Testis (tissue), 3 donors: ENCODE measurements around the gene NRL. TPM values are rescaled to one million over a fixed set of nuclear protein-coding genes. Genes with fewer than 3 reads are reported as not detected.

Experiments
- DNase-seq: peaks from one replicate; pipeline ENCODE4 v3.0.0-alpha.2; 2019
- H3K27ac ChIP-seq, 2 donors: fragments of 200-600 bp; sonication (generic); one replicate each; pipeline ENCODE4 v1.5.1; 2019
- H3K27me3 ChIP-seq: fragments of 200-600 bp; sonication (generic); one replicate; pipeline ENCODE4 v1.5.1; 2019
- H3K36me3 ChIP-seq: fragments of 200-600 bp; sonication (generic); one replicate; pipeline ENCODE4 v1.5.1; 2017; ENCODE audit warnings: low read depth; ENCODE audit errors: missing control alignments
- H3K4me1 ChIP-seq: fragments of 200-600 bp; sonication (generic); one replicate; pipeline ENCODE4 v1.5.1; 2019
- H3K4me3 ChIP-seq, 2 donors: fragments of 200-600 bp; sonication (generic); one replicate each; pipeline ENCODE4 v1.5.1; 2017 to 2019
- H3K9me3 ChIP-seq: fragments of 200-600 bp; sonication (generic); one replicate; pipeline ENCODE4 v1.5.1; 2017
- CTCF ChIP-seq, 3 experiments: fragments of 450-650 bp in 2 of 3; fragments of 200-600 bp in 1 of 3; sonication (generic) in 1 of 3; IDR thresholded peaks; one replicate each; pipeline ENCODE4 v1.5.1; 2016 to 2019; ENCODE audit warnings: antibody characterized with exemption in 3 of 3, mild to moderate bottlenecking in 2 of 3, moderate library complexity in 1 of 3
- POLR2A ChIP-seq: fragments of 450-650 bp; IDR thresholded peaks from one replicate; pipeline ENCODE4 v1.6.1; 2017; ENCODE audit warnings: antibody characterized with exemption, mild to moderate bottlenecking, moderate library complexity
- WGBS, 2 donors: methylation state at CpG; one replicate each; pipeline ENCODE4 v1.1.5; 2018; 5-methylcytosine and 5-hydroxymethylcytosine counted together
- intact Hi-C: fragments of 100-400 bp; cut with DNase I; formaldehyde crosslinking; loops from one replicate; pipeline ENCODE4 v1.15.1; 2023; ENCODE audit warnings: low total_unique reads
- polyA plus RNA-seq: library from polyadenylated mRNA; stranded (reverse); fragments of 350-450 nt; fragmentation: Illumina TruSeq; extraction: RNeasy Lipid Tissue Mini Kit (QIAGEN cat#74804); gene quantifications from one replicate; pipeline ENCODE4 v1.2.3, GENCODE V29; 2014; ENCODE audit warnings: low read depth, low replicate concordance; ENCODE audit not compliant: insufficient read depth
- total RNA-seq, 2 donors: library from RNA; depleted of rRNA; stranded (reverse); fragments of >200 nt; gene quantifications; one replicate each; pipeline ENCODE4 v1.2.3, GENCODE V29; 2016

NRL gene
- total and polyA plus RNA-seq, 3 donors from 2014 or later: 6.6 to 8.3 (median 8.2) TPM

DNA sequence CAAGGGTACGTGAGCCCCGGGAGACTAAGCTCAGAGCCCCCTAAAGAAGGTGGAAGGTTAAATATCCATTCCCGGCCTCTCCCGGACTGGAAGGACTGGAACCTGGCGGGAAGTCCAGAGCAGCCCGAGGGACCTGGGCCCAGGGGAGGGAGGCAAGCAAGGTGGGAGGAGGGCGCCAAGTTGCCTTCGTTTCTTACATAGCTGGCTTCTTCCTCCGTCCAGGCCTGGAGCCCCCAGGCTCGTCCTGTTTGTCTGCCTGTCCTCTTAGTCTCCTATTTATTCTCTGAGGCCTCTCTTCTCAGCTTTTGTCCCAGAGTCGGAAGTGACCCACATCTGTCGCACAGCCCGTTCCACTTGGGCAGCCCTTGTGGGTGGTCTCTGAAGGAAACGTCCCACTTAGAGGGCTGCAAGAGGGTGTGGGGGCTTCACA lies 19.9 kb downstream of the NRL start:
- TF ChIP-seq POLR2A (no peak), CTCF (IDR thresholded peaks at IDR 0.05) (no peak)
- Histone ChIP-seq H3K4me1 (peaks cover 12% of the 10 kb centered on the region), H3K27me3 (no peaks in the 10 kb centered on the region), H3K9me3 (no peaks in the 10 kb centered on the region), H3K36me3 (no peaks in the 10 kb centered on the region), H3K4me3 (peak overlapping the region; percentile 54 to 89), H3K27ac (peak overlapping the region; percentile 82 to 85)
- intact Hi-C loops: no loop called here
- peak; percentile 22 for DNase-seq
- 12 to 13% methylated on average over 13 to 14 of the region's 14 CpGs for WGBS, 2 donors

- Histone ChIP-seq H3K36me3 (no peaks in the 10 kb centered on the region), H3K4me3 (peak within 1 kb of the TSS; percentile 54 to 89), H3K27ac (peak within 1 kb of the TSS; percentile 82 to 85), H3K4me1 (peaks cover 12% of the 10 kb centered on the region), H3K9me3 (no peaks in the 10 kb centered on the region), H3K27me3 (no peaks in the 10 kb centered on the region)
- DNase-seq: peak; percentile 82
- 0 to 1% methylated on average over 26 to 68 of the region's 68 CpGs for WGBS, 2 donors
- intact Hi-C loops: no loop called here
- TF ChIP-seq CTCF (IDR thresholded peaks at IDR 0.05) (no peak), POLR2A (no peak)
Observed at GRCh38 chr14:24093901-24094840, 20.6 kb downstream of the NRL start, which contains the start of gene PCK2. TSS of gene PCK2 (plus strand) at chr14:24094311. CDS start at chr14:24094406, 95 bp downstream.

DNA sequence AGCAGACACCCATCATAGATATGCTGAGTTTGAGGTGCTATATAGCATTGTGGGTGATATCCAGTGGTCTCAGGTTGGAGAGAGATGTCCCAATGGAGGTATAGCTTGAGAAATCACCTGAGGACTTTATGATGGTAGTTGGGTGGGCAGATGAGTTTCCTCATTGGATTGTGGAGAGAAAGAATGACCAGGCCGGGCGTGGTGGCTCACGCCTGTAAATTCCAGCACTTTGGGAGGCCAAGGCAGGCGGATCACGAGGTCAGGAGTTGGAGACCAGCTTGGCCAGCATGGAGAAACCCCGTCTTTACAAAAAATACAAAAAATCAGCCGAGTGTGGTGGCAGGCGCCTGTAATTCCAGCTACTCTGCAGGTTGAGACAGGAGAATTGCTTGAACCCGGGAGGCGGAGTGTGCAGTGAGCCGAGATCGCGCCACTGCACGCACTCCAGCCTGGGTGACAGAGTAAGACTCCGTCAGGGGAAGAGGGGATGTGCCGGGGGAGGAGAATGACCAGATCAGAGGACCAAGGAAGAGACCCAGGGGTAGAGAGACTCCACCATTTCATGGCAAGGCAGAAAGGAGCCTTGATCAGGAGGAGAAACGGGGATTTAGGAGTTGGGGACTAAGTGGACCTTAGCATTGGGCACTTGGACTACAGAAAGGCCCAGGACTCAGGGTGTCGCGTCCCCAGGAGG lies 21.4 kb downstream of the NRL start:
- WGBS, 2 donors: 42 to 77% methylated on average over 19 of the region's 19 CpGs
- Histone ChIP-seq H3K27me3 (no peaks in the 10 kb centered on the region), H3K4me3 (peak overlapping the region; percentile 54 to 89), H3K4me1 (peaks cover 12% of the 10 kb centered on the region), H3K36me3 (no peaks in the 10 kb centered on the region), H3K9me3 (no peaks in the 10 kb centered on the region), H3K27ac (peak overlapping the region in 1 of 2 donors; percentile 82)
- intact Hi-C loops: no loop called here
- no peak for DNase-seq
- TF ChIP-seq POLR2A: no peak
- no peak for TF ChIP-seq CTCF (IDR thresholded peaks at IDR 0.05)

DNA sequence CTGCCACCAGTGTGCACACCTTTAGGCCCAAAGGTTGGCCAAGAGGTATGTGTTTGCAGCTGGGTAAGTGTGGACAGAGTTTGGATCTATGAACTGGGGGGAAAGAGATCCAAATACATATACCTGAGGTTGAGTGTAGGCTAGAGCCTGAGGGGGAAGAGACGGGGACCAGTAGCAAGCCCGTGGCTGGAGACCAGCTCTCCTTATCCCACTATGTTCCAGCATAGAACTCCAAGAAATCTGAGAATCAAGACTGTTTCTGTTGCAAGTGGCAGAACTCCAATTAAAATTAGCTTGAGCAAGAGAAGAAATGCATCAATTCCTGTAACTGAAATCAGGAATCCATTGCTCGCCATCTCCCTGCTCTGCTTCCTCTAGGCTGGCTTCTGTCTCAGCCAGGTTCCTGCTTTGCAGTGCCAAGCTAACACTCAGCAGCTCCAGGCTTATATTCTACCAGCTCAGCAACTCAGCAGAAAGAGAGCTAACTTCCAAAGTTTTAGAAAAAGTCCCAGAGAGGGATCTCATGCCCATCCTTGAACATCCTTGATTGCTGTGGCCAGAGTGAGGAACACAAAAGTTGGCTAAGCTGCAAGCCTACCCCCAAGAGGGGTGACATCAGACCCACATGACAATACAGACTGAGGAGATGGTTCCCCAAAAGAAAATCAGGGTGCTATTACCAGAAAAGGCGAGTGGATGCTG lies 22.1 kb downstream of the NRL start:
- Histone ChIP-seq H3K9me3 (no peaks in the 10 kb centered on the region), H3K27me3 (no peaks in the 10 kb centered on the region), H3K36me3 (no peaks in the 10 kb centered on the region), H3K4me3 (no peak overlapping the region), H3K4me1 (peaks cover 12% of the 10 kb centered on the region), H3K27ac (no peak overlapping the region)
- WGBS, 2 donors: 67 to 82% methylated on average over 4 of the region's 4 CpGs
- intact Hi-C loops: no loop called here
- no peak for DNase-seq
- TF ChIP-seq POLR2A: no peak
- TF ChIP-seq CTCF (IDR thresholded peaks at IDR 0.05): no peak
